ENCODE measurements around the gene WDR19.

Gene WDR19

GRCh38 chr4:39320381-39321115, 138.2 kb downstream of the WDR19 start:
- no peaks in the 10 kb centered on the region for H3K36me3 ChIP-seq (replicated peaks)
- no peaks in the 10 kb centered on the region for H3K27me3 ChIP-seq (replicated peaks)
- DNase-seq: peak; percentile 29
- no peak for TF ChIP-seq CTCF (IDR thresholded peaks at IDR 0.05; ENCODE audit: low read depth, low read length, missing control alignments)
- no peak overlapping the region for H3K4me3 ChIP-seq (ENCODE audit: low read depth, low read length)
- in situ Hi-C loops (cut with HindIII; ENCODE audit: low pct_ligation_motif_present, low sequenced_read_pairs): no loop called here
- H3K27ac ChIP-seq: peak overlapping the region; percentile 88

- Histone ChIP-seq H3K27ac (no peak overlapping the region), H3K36me3 (replicated peaks) (no peaks in the 10 kb centered on the region), H3K27me3 (replicated peaks) (no peaks in the 10 kb centered on the region), H3K4me3 (ENCODE audit: low read depth, low read length) (no peak overlapping the region)
- no peak for TF ChIP-seq CTCF (IDR thresholded peaks at IDR 0.05; ENCODE audit: low read depth, low read length, missing control alignments)
- DNase-seq: no peak
- in situ Hi-C loops (cut with HindIII; ENCODE audit: low pct_ligation_motif_present, low sequenced_read_pairs): no loop called here
These were observed 141.5 kb downstream of the WDR19 start for GRCh38 chr4:39323821-39324220.

GRCh38 chr4:39324446-39324845, 142.1 kb downstream of the WDR19 start:
- H3K4me3 ChIP-seq (ENCODE audit: low read depth, low read length): no peak overlapping the region
- no peaks in the 10 kb centered on the region for H3K36me3 ChIP-seq (replicated peaks)
- no peaks in the 10 kb centered on the region for H3K27me3 ChIP-seq (replicated peaks)
- in situ Hi-C loops (cut with HindIII; ENCODE audit: low pct_ligation_motif_present, low sequenced_read_pairs): no loop called here
- no peak for TF ChIP-seq CTCF (IDR thresholded peaks at IDR 0.05; ENCODE audit: low read depth, low read length, missing control alignments)
- no peak for DNase-seq
- no peak overlapping the region for H3K27ac ChIP-seq

- Histone ChIP-seq H3K27me3 (replicated peaks) (no peaks in the 10 kb centered on the region), H3K4me3 (ENCODE audit: low read depth, low read length) (no peak overlapping the region), H3K36me3 (replicated peaks) (no peaks in the 10 kb centered on the region), H3K27ac (no peak overlapping the region)
- in situ Hi-C loops (cut with HindIII; ENCODE audit: low pct_ligation_motif_present, low sequenced_read_pairs): no loop called here
- no peak for TF ChIP-seq CTCF (IDR thresholded peaks at IDR 0.05; ENCODE audit: low read depth, low read length, missing control alignments)
- no peak for DNase-seq
These were observed 142.7 kb downstream of the WDR19 start for GRCh38 chr4:39324897-39325613.

- in situ Hi-C loops (cut with HindIII; ENCODE audit: low pct_ligation_motif_present, low sequenced_read_pairs): no loop called here
- H3K27ac ChIP-seq: no peak overlapping the region
- DNase-seq: no peak
- H3K27me3 ChIP-seq (replicated peaks): no peaks in the 10 kb centered on the region
- H3K36me3 ChIP-seq (replicated peaks): no peaks in the 10 kb centered on the region
- TF ChIP-seq CTCF (IDR thresholded peaks at IDR 0.05; ENCODE audit: low read depth, low read length, missing control alignments): no peak
- no peak overlapping the region for H3K4me3 ChIP-seq (ENCODE audit: low read depth, low read length)
These were observed 144.2 kb downstream of the WDR19 start for GRCh38 chr4:39326468-39326977.

All from brain microvascular endothelial cell (primary cell).